ENCODE measurements around the gene LRRC18.

LRRC18 gene

GRCh38 chr10:48905311-48905710 lies 34.3 kb downstream of the LRRC18 start:
- no peak for DNase-seq

GRCh38 chr10:48904861-48905260 lies 34.8 kb downstream of the LRRC18 start:
- no peak for DNase-seq

- no peak for DNase-seq
These were observed 36.5 kb downstream of the LRRC18 start for GRCh38 chr10:48903151-48903550.

- no peak for DNase-seq
These were observed 37.5 kb downstream of the LRRC18 start for GRCh38 chr10:48902096-48902495.

- no peak for DNase-seq
These were observed 38.3 kb downstream of the LRRC18 start for GRCh38 chr10:48901319-48901718.

- DNase-seq = peak in 1 of 2 donors; percentile 23
These were observed 39.3 kb downstream of the LRRC18 start for GRCh38 chr10:48900371-48900801.

GRCh38 chr10:48899781-48900180 lies 39.9 kb downstream of the LRRC18 start:
- DNase-seq = no peak

GRCh38 chr10:48898426-48898825 lies 41.2 kb downstream of the LRRC18 start:
- no peak for DNase-seq

- DNase-seq = no peak
These were observed 42.2 kb downstream of the LRRC18 start for GRCh38 chr10:48897441-48897790.

GRCh38 chr10:48896756-48897440 lies 42.7 kb downstream of the LRRC18 start:
- DNase-seq = no peak

- DNase-seq = no peak
These were observed 43.8 kb downstream of the LRRC18 start for GRCh38 chr10:48895803-48896195.

GRCh38 chr10:48894911-48895802 lies 44.5 kb downstream of the LRRC18 start:
- no peak for DNase-seq

- no peak for DNase-seq
These were observed 48.5 kb downstream of the LRRC18 start for GRCh38 chr10:48890888-48891850.

- DNase-seq = no peak
These were observed 51.7 kb downstream of the LRRC18 start for GRCh38 chr10:48887982-48888381.

GRCh38 chr10:48885376-48885775 lies 54.3 kb downstream of the LRRC18 start:
- DNase-seq = no peak

GRCh38 chr10:48884179-48885045 lies 55.2 kb downstream of the LRRC18 start:
- DNase-seq = no peak

- no peak for DNase-seq
These were observed 55.9 kb downstream of the LRRC18 start for GRCh38 chr10:48883701-48884100.

GRCh38 chr10:48882881-48883280 lies 56.8 kb downstream of the LRRC18 start:
- no peak for DNase-seq

- DNase-seq = no peak
These were observed 57.7 kb downstream of the LRRC18 start for GRCh38 chr10:48881937-48882336.

GRCh38 chr10:48880016-48880705 lies 59.5 kb downstream of the LRRC18 start:
- DNase-seq = no peak

GRCh38 chr10:48879451-48879850 lies 60.2 kb downstream of the LRRC18 start:
- no peak for DNase-seq

Data from CD4-positive, alpha-beta T cell treated with Interleukin-4 for 1 hour (primary cell).